ENCODE data around the gene BARHL1.

Gene BARHL1

DNA sequence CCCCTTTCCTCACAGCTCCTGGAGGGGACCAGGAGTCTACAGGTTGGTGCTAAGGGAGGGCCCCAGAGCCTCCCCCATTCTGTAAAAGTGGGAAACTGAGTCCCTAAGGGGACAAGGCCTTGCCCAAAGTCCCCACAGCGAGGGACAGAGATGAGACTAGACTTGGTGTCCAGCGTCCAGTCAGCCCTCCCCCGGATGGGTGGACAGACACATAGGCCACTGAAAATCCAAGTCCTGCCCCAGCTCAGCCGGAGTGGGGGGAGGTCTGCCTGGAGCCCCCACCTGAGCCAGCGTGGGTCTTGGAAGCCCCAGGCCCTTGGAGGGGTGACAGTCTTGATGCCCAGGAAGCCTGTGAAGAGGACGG lies 5.2 kb downstream of the BARHL1 start:
- no peak for DNase-seq (ENCODE audit: low read depth, low spot score)

DNA sequence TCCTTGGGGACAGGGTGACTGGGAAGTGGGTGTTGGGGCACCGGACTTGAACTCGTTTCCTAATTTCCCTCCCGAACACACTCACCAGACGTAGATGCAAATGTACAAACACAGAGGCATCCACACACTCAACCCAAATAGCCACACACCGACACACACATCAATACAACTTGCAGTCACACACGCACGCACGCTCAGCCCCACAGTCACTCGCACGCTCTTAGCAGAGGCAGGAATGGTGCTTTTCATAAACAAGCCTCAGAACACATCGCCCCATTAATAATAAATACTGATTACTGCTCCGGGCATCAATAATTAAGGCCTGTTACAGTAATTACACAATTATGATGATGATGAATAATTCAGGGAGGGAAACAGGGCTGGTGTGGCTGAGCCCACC lies 5.7 kb downstream of the BARHL1 start:
- DNase-seq (ENCODE audit: low read depth, low spot score) = no peak

DNA sequence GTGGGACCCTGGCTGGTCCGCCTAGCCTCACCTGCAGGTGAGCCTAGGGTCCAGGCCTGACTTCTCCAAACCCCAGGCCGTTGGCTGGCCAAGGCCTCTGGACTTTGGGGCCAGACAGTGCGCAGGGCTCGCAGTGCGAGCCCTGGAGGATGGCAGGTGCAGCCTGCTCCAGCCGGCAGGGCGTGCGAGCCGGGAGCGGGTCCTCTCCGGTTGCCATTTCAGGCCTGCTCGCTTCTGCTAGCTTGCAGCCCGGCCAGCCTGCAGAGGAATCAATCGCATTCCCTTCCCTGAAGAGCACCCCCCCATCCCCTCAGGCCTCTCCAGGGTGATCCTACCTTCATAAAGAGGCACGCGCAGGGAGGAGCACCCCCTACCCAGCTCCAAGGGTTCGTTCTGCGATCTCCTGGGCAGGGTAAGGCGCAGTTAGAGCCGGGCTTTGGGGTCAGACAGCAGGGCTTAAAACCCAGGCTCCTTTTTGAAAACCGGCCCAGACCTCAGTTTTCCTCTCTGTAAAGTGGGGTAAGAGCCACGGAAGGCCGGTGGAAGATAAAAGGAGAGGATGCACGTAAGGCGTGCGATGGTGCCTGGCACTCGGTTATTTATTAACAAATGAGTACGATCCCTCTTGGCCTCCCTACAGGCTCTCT lies 6.2 kb downstream of the BARHL1 start:
- no peak for DNase-seq (ENCODE audit: low read depth, low spot score)

DNA sequence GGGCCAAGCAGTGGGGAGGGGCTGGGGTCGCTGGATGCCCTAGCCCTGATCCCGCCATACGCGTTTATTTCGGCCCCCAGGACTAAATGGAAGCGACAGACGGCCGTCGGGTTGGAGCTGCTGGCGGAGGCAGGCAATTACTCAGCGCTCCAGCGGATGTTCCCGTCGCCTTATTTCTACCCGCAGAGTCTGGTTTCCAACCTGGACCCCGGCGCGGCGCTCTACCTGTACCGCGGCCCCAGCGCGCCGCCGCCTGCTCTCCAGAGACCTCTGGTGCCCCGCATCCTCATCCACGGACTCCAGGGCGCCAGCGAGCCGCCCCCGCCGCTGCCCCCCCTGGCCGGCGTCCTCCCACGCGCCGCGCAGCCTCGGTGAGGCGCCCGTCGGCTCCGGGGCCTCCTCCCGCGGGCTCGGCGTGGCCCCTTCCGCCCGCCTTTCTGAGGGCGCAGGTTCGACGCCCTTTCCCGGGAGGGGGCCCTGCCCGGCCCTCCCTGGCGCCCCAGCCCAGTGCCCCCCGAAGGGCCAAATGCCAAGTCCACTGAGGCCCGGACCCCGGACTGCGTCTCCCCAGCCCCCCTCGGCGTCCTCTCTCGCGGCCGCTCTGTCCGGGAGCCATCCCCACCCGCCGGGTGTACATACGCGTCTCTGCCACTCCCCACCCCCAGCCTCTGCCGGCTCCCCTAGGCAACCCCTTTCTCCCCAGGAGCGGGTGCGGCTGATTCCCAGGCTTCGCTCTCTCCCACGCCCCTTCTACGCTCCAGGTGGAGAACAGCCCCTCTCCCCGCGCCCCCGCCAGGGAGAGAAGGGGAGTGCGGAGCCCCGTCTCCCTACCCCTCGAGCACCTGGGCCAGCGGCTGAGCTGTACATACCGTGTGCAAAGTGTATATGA lies 7.0 kb downstream of the BARHL1 start:
- DNase-seq (ENCODE audit: low read depth, low spot score) = no peak

DNA sequence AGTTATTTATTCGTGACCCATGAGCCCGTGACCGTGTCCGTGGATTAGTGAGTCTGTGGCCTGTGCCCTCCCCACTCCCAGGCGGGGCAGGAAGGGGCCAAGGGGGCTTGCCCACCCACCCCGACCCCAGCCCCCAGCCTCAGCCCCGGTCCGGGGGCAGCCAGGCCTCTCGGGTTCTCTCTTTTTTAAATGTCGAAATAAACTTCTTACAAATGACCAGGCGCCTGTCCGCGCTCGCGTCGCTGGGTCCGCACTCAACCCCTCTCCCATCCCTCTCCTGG lies 7.6 kb downstream of the BARHL1 start:
- no peak for DNase-seq (ENCODE audit: low read depth, low spot score)

DNA sequence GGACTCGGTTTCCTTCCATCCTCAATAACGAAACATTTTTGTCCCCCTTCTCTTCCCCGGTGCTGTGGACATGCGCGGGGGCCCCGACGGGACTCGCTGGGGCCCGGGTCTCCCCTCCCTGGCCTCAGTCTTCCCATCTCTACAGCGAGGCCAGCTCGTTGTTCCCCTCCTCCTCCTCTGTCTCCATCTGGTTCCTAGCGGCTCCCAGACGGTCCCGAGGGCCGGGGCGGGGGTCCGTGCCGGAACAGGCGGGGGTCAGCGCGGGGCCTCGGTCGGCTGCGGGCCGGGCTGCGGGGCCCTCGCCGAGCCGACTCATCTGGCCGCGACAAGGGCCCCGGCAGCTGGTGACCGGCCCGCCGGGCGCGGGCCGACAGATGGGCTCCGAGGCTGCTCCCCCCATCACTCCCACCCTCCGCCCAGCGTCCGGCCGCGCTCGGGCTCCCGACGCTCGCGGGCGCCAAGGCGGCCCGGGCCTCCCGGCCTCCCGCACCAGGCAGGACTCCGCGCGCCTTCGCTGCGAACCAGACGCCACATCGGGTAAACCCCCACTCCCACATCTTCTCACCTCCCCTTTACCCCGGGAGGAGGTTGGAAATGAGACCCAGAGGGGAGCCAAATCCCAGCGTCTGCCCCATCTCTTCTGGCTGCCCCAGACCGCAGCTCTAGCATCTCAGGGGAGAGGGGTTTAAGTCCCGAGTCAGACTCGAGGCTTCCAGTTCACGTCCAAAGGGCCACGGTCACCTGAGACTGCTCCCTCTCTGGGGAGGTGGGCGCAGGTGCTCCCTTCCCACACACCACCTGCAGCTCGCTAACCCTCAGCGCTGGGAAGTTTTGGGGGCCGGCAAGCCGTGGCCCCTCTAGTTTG lies 8.1 kb downstream of the BARHL1 start:
- DNase-seq (ENCODE audit: low read depth, low spot score) = no peak

DNA sequence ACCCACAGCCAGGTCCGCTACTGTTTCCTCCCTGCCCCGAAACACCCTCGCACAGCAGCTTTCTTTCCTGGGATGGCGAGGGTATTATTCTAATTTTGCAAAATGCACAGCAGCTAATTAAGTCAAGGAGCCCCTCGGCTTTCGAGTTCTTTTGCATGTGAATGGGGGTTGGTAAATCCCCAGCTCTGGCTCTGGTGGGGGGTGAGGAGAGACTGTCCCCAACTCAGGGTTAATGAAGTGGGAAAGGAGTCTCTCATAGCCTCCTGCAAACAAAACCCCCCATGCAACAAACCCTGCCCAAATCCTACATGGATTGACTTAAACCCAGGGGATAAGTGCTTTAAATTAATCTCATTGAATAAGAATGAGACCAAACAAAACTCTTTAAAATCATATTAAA lies 8.8 kb downstream of the BARHL1 start:
- no peak for DNase-seq (ENCODE audit: low read depth, low spot score)

DNA sequence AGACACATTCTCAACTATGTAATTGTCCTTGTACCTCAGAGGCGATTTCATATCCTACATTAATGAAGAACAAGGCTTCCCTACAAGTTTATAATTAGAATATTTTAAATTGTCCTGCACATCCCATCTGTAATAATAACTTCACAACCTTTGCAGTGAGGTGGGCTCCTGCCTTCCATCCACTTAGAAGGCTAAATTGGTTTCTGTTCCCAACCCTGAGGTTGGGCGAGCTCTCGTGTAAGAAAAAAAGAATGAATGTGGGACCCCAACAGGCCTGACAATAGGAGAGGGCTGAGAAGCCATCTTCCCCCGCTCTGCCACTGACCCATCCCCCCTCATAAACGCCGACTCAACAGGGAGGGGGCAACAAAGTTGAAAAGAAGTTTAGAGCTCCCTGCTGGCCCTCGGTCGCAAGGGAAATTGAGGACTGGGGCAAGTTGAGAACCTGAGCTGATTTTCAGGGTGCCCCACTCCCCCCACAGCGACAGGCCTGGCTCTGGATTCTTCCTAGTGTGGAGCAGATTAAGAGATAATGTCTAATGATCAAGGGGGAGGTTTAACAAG lies 9.4 kb downstream of the BARHL1 start:
- DNase-seq (ENCODE audit: low read depth, low spot score) = no peak

DNA sequence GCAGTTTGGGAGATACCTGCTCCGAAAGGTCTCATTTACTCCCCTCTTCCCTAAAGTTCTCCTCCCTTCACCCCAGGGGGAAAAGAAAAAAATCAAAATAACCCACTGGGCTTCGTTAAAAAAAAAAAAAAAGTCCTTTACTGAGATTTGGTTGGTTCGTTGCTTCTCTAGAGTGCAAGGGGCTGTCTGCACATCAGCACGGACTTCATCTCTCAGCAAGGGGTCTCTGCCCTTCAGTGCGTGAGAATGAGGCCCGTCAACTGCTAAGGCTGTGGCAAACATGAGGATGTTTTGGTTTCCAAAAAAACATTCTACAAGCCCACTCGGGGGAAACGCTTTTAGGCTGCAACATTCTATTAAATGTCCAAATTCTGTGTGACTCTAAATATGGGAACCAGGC lies 10.0 kb downstream of the BARHL1 start:
- no peak for DNase-seq (ENCODE audit: low read depth, low spot score)

DNA sequence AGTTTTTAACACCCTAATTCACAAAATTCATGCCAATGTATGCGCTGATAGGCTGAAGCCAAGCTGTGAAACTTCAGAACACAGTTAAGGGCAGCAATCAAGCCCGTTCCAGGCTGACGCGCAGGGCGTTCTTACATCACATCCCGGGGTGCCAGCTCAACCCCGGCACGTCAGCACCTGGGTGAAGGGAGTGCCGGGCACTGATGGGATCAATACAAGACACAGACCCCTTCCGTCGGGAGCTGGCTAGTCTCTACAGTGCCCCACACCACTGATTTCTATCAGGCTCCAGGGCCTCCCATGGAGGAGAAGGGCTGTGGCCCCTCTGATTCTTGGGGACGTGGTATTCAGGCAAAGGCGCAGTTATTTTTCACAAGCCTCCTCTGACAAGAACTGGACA lies 12.0 kb downstream of the BARHL1 start:
- no peak for DNase-seq (ENCODE audit: low read depth, low spot score)

DNA sequence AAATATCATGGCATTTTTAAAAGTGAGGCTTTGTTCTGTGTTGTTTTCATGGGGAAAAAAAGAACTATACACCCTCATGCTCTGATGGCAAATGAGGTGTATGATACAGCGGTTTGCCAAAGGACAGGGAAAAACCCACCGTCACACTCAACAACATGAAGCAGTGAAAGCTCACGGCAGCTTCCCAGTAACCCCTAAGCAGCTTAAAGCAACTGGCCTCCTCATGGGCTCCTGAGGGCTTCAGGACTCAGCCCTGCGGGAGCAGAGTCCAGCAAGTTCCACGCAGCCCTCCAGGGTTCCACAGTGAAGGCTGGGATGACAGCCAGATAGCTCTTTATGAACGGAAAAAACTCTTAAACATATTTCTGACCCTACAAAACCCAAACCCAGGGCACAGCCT lies 12.9 kb downstream of the BARHL1 start:
- no peak for DNase-seq (ENCODE audit: low read depth, low spot score)

DNA sequence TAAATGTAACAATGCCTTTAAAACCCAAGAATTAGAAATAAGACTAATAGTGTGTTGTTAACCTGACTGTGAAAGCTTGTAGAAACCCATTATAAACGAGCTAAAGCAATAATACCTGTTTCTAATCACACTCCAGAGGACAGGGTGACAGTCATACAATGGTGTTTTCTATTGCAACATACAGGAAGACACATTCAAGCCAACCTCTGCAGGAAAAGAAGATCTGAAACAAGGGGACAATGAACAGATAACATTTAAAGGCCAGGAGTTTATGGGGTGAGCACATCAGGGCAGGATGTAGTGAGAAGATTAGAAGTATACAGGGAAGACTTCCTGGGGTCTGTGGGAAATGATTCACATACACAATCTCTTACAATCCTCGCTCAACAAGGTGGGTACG lies 13.8 kb downstream of the BARHL1 start:
- DNase-seq (ENCODE audit: low read depth, low spot score) = no peak

DNA sequence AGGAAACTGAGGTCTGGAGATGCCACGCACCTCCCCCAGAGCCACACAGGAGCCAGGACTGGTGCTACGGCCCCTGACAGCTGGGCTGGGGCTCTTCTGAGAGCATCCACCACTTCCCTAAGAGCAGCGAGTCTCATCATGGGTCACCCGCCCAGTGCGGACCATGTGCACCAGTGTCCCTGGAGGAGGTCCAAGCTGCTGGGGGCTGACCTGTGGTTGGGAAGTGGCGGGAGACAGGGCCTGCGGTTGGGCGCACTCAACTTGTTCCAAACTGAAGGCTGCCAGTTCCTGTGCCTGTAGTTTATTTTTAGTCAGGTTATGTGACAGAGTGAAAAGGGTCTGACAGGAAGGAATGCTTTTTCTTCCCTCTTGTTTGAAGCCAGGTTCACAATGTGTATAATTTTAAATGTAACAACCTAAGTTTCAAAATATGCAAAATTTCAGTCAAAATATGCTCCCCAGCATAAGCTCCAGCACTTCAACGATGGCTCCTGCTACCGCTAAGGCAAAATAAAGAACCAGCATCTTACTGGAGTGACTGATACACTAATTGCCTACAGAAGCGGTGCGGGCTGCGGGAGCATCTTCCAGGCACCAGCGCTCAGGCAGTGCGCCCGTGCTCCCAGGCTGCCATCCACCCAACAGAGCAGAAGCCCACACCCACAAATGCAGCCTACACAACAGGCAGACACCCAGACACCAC lies 14.8 kb downstream of the BARHL1 start:
- peak; percentile 74 for DNase-seq (ENCODE audit: low read depth, low spot score)

DNA sequence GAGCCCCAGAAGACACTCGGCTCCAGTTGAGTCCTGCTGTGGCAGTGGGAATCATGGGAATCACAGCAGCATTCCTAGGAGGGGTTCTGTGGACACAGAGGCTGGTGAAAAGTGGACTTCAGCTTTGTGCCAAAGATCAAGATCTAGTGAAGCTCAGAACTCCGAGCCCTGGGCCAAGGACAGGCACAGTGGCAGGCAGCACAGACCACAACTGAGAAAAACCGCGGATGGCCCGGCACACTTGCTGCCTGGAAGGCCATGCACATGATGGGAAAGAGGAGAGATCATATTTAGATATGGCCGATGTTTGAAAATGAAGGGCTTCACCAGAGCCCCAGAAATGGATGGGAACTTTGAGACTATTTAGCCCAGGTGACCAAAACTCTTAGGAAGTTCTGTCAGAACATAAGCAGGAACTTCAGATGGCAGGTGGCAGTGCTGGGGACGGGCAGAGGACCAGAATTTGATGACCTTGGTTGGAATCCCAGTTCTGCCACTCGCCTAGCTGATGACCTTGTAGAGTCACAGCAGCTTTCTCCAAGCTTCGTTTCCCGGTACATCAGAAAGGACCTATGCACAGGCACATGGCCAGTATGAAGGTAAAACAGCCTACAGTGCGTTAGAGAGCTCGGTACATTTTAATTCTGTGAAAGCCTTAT lies 18.0 kb downstream of the BARHL1 start:
- no peak for DNase-seq (ENCODE audit: low read depth, low spot score)

DNA sequence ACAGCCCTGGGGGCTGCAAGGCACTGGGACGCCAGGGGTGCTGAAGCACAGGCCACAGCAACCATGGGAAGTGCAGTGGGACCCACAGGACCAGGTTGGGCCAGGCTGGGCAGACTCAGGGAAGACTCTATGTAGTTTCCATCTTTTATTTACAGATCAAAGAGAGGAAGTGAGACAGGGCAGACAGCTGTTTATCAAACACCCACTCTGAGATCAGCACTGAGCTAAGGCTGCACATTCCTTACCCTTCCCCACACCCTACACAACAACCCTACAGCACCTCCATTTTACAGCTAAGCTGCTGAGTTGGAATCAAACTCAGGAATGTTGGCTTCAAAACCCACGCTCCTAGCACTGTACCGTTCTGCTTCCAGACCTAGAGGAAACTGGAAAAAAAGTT lies 19.8 kb downstream of the BARHL1 start:
- DNase-seq (ENCODE audit: low read depth, low spot score) = peak; percentile 31

DNA sequence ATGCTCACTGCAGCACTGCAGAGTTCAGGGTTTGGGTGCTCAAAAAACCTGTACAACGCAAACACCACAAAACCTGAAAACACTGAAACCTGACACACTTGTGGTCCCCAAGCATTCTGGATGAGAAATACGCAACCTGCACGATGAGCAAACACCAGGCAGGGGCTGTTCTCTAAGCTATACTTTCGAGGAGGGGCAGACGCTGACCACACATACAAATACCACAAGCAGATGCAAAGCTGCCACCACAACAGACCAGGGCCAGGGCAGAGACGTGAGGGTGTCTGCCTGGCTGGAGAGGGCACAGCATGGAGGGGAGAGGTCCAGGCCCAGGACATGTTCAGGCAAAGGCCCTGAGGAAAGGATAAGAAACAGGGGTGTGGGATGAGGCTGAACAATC lies 23.0 kb downstream of the BARHL1 start:
- DNase-seq (ENCODE audit: low read depth, low spot score) = no peak

DNA sequence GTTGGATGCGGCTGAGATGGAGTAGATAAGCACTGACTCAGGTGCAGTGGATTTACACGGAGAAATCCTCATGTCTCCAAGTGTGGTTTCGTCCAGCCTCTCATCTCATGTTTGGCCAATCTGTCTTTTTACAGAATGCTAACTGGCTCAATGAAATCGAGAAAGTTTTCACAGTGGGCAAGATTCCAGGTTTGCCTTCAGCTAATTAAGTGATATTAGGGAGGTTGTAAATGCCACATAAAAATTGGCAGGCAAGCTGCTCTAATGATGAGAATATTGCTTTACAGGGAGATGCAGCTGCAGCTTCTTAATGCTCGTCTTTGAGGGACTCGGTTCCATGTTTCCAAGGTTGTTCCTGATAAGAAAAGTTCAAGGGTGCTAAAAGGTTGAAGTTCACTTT lies 23.7 kb downstream of the BARHL1 start:
- DNase-seq (ENCODE audit: low read depth, low spot score) = no peak

DNA sequence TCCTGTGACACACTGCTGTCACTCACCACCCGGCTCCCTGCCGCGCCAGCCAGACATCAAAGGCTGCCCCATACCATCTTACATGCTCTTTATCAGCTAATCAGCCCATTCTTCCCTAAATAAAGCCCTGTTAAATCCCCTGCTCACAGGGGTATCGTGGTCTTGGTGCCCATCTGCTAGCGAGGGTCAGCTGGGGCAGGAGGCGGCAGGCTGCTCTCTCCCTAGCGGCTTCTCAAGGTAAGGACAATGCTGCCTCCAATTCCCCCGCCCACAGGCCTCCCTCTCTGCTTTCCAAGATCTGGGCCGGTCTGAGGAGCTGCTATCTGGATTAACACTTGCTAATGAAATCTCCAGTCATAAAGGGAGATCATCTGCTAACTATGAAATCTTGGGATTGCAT lies 26.8 kb downstream of the BARHL1 start:
- no peak for DNase-seq (ENCODE audit: low read depth, low spot score)

DNA sequence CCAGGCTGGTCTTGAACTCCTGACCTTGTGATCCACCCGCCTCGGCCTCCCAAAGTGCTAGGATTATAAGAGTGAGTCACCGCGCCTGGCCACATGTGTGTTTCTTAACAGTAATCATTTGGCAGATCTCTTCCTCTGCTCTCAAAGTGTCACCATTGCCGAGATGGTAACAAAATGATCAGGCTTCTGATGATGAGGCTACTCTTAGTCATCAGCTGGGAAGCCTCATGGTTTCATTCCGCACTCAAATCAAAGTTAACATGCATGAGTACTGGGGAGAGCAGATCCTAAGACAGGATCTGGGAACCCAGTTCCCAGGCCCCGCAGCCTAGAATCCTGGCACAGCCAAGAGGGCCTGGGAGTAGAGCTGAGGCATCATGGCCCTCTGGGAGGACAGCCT lies 27.4 kb downstream of the BARHL1 start:
- peak; percentile 61 for DNase-seq (ENCODE audit: low read depth, low spot score)

DNA sequence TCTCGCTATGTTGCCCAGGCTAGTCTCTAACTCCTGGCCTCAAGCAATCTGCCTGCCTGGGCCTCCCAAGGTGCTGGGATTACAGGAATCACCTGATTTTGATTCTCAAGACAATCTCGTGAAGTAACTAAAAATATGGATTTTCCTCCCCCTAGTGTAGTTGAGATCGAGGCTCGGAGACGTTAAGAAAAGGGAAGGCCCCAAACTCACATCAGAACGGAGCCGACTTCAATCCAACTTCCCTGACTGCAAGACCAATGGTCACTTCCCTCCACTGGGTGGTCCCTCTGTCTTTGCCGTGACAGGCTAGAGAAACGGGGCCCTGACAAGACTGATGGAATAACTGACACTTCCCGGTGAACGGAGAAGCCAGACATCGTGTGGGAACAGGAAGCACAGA lies 28.3 kb downstream of the BARHL1 start:
- DNase-seq (ENCODE audit: low read depth, low spot score) = no peak

DNA sequence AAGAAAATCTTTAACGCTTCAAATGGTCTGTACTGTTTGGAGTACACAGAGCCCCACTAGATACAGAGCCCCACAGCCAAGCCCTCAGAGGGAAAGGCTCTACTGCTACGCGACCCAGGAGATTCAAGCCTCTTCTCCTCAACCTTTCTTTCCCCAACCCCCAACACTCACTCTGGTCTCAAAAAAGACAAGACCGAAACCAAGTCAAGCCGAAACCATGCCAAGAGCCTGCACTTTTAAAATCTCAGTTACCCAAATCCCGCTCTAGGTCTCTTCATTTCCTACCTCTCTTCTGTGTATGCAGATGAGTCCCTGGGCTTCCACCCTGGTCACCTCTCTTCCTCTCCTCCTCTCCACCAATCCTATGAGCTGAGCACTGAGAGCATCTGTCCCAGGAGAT lies 31.9 kb downstream of the BARHL1 start:
- DNase-seq (ENCODE audit: low read depth, low spot score) = no peak

Measured in astrocyte of the hippocampus (primary cell).